NCI-H2196 treated with DMSO at 0.1 percent for 48 hours (cell line): Measurements from ENCODE around the gene TWSG1.
A peak's percentile ranks its signal among the peaks of the same experiment; 100 is the strongest.
"Not testable (repeated sequence)": the region's sequence is repeated elsewhere in the genome, so short reads cannot be mapped to it uniquely, and the experiment has no call there.

ENCODE experiments used
- DNase-seq: peaks from one replicate; lab custom pipeline; 2025; ENCODE audit not compliant: unreplicated experiment; lab: John Stamatoyannopoulos, UW

Gene TWSG1

GRCh38 chr18:9386879-9387278, 52.3 kb downstream of the TWSG1 start:
- DNase-seq = no peak

- DNase-seq = no peak
Measured at GRCh38 chr18:9387891-9388290, 53.3 kb downstream of the TWSG1 start.

GRCh38 chr18:9389706-9390105, 55.1 kb downstream of the TWSG1 start:
- DNase-seq = no peak

- no peak for DNase-seq
Measured at GRCh38 chr18:9392726-9393125, 58.2 kb downstream of the TWSG1 start.

GRCh38 chr18:9394046-9394445, 59.5 kb downstream of the TWSG1 start:
- DNase-seq = no peak

- DNase-seq = no peak
Measured at GRCh38 chr18:9400197-9400596, 65.6 kb downstream of the TWSG1 start.

- DNase-seq = no peak
Measured at GRCh38 chr18:9401176-9401575, 66.6 kb downstream of the TWSG1 start.

- not testable (repeated sequence) for DNase-seq
Measured at GRCh38 chr18:9402358-9403007, 67.9 kb downstream of the TWSG1 start.

GRCh38 chr18:9403795-9404564, 69.4 kb downstream of the TWSG1 start:
- no peak for DNase-seq

- no peak for DNase-seq
Measured at GRCh38 chr18:9404565-9405060, 70.0 kb downstream of the TWSG1 start.

- no peak for DNase-seq
Measured at GRCh38 chr18:9405130-9405529, 70.6 kb downstream of the TWSG1 start.

GRCh38 chr18:9405977-9406376, 71.4 kb downstream of the TWSG1 start:
- DNase-seq = no peak

GRCh38 chr18:9410515-9410914, 75.9 kb downstream of the TWSG1 start:
- DNase-seq = no peak

GRCh38 chr18:9413576-9413975, 79.0 kb downstream of the TWSG1 start:
- DNase-seq = no peak

- no peak for DNase-seq
Measured at GRCh38 chr18:9416563-9417072, 82.0 kb downstream of the TWSG1 start.

GRCh38 chr18:9417073-9417851, 82.7 kb downstream of the TWSG1 start:
- peak; percentile 30 for DNase-seq

GRCh38 chr18:9418047-9418690, 83.6 kb downstream of the TWSG1 start:
- no peak for DNase-seq

GRCh38 chr18:9419956-9420631, 85.5 kb downstream of the TWSG1 start:
- DNase-seq = no peak

- DNase-seq = no peak
Measured at GRCh38 chr18:9421096-9421900, 86.7 kb downstream of the TWSG1 start.

- DNase-seq = no peak
Measured at GRCh38 chr18:9421901-9422327, 87.3 kb downstream of the TWSG1 start.
